NOMO-1 treated with dmso at 0.1 percent for 144 hours (cell line): Measurements from ENCODE around the gene CHCHD1.
"Not testable (repeated sequence)": the region's sequence is repeated elsewhere in the genome, so short reads cannot be mapped to it uniquely, and the experiment has no call there.

ENCODE experiments used
- DNase-seq: peaks from one replicate; lab custom pipeline; 2025; ENCODE audit not compliant: unreplicated experiment; lab: John Stamatoyannopoulos, UW

The CHCHD1 gene

DNA sequence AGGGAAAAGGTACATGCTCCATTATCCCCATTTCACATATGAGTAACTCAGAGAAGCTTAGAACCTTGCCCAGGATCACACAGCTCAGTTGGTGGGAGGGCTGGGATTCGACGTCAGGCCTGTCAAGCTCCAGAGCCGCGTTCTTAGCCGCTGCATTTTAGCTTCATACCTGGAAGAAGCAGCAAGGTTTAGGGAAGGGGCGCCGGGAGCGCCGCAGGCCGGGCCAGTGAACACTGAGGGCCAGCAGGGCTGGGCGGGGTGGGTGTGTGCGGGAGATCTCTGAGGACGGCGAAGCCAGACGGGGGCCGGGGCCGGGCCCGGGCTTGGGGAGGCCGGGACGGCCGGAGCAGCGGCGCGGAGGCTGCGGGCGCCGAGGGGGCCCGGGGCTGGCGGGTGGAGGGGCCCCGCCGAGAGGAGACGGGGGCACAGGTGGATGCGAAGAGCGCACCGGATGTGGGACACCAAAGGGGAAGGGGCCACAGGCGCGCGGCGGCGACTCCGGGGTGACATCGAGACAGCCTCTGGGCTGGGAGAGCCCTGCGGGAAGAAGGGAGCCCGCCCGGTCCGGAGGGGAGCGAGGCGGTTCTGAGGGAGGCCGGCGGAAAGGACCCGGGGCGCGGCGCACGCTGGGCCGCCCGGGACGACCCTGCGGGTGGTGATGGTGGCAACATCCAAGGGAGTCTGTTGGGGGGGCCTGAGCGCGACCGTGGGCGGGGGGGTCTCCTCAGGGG is 29.1 kb downstream of the CHCHD1 start:
- no peak for DNase-seq

DNA sequence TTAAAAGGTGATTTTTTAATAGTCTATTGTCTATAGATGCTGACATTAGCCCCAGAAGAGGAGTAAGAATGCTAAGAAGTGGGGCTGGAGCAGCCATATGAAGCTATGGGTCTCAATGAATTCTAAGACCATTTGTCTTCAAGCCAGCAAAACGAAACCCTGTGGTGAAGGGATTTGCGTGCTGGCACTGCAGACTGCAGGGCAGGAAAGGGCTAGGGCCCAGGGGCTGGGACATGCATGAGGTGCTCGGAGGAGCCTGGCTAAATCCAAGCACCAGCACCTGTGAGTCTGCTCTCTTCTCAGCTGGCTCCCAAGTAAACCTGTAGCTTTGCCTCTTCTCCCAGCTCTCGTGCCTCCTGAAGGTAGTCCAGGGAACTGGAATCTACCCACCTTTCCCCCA is 30.8 kb downstream of the CHCHD1 start:
- no peak for DNase-seq

DNA sequence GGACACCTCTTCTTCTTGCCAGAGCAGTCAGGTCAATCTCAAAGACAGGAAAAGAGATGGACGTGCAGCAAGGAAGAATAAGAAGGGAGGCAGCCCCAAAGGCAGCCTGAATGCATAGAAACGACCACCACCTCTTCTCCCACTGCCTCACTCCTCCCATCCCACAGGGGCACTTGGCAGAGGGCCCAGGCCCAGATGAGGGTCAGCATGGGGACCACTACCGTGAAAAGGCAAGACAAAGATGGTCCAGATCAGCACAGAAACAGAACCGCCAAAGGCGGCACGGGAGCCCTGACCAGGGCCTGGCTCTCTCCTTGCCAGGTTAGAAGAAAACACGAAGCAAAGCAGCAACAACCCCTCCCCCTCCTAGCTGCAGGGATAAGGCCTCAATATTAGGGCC is 31.5 kb downstream of the CHCHD1 start:
- no peak for DNase-seq

DNA sequence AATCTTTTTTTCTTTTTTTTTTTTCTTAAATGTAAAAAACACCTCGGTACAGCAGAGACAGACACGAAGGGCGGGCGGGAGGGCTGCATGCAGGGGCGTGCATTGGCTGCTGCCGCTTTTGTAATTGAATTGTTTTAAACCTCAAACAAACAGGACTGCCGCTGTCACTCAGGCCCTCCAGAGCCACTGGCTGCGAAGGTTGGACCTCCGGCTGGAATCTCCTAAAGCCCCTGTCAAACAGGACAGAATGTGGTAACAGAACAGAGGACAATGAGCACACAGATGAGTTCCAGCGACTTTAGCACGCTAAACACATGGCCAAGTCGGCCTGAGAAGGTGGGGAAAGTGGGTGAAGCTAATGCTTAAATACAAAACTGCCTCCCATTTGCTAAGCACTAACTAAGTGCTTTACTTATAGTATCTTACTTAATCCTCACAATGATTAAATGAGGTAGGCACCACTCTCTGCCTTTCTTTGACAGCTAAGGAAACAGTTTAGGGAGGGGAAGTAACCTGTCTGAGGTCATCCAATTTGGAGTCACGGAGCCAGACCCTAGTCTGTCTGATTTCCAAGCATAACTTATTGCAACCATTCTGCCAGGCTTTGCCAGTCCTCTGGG is 32.5 kb downstream of the CHCHD1 start:
- no peak for DNase-seq

DNA sequence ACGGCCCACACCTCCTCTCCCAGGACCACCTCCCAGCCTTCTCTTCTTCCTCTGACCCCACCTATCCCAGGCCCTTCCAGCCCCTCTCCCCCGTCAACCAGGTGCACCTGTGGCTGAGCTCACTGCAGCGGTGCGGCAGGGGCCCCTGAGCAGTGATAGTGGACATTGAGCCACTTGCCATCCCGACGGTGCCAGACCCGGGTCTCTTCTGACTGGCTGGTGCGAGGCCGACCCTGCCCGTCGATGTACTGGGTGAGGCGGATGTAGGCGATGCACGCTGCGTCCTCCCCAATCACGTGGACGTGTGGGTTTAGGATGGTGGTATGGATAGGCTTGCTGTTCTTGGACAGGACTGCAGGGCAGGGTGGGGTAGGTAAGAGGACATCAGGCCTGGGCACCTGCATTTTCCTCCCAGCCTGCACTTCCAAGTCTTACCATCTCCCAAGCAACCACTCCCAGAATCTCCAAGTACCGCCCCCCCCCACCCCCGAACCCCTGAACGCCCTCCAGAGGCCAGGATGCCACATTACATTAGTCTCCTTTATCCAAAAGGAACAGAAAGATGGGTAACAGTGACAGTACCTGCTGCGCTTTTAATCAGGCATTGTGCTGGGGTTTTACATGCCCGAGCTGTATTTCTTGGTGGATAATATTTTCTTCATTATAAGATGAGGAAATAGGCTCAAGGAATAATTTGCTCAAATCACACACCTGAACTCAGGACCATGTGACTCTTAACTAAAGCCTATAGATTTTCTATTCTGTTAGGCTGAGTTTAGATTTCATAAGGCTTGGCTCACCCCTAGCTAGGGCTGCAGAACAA is 33.3 kb downstream of the CHCHD1 start:
- no peak for DNase-seq

DNA sequence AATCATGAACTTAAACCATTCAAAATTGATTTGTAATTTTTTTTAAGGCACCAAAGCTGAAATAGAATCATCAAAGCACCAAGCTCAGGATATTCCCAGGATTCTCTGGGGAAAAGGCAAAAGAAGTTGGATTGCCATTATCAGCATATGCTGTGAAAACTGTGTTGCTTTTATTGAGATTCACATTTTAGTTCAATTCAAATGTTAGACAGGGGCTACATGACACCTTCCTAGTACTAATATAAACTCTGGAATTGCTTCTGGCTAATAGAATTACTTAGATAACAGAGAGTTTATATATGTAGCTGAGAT is 33.8 kb downstream of the CHCHD1 start:
- DNase-seq, result no peak

DNA sequence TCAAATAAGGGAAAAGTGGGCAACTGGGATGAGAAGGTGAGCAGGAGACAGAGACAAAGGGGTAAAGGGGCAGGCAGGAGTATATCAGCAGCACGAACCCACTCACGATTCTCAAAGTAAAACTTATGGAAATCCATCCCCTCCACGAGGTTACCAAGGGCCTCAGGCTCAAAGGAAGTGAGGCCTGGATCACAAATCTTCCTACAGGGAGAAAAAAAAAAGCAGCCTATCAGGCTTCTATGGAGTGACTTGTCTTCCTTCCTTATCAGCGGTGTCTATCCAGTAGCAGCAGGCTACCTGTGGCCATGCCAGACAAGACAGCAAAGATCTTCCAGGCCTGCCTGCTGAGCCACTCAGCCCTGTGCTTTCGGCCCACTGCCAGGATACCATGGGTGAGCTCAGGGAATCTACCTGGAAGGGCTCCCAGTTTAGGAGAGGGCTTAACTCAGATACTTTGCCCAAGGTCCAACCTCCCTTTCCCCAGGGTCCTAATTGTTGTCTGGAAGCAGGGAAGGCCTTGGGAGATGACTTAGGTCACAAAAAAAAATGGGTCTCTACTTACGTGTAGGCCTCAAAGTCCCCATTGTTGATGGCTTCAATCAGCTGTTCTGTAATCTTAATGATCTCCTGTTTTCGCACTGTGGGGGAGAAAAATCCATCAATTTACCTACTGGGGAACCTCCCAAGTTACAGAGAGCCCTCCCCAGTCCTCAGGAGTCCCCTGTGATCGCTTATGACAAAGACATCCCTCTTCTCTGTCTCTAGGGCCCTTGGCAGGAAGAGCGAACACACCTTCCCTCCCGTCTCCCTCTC is 35.3 kb downstream of the CHCHD1 start:
- DNase-seq, result no peak

DNA sequence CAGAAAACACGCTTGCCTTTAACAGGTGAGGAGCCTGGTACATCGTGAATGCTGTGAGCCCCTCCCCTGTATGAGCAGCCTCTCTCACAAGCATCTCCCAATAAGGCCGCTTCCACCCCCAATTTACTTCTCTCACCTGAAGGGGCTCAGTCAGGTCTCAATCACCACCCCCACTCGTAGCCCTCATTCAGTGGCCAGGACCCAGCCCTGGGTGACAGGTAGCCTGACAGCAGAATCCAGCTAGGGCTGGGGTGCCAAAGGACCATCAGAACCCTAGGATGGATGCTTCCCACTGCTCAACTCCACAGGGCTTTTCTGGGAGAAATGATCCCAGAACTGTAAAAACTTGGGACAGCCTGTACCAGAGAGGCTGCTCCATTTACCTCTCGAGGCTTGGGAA is 36.0 kb downstream of the CHCHD1 start:
- no peak for DNase-seq

DNA sequence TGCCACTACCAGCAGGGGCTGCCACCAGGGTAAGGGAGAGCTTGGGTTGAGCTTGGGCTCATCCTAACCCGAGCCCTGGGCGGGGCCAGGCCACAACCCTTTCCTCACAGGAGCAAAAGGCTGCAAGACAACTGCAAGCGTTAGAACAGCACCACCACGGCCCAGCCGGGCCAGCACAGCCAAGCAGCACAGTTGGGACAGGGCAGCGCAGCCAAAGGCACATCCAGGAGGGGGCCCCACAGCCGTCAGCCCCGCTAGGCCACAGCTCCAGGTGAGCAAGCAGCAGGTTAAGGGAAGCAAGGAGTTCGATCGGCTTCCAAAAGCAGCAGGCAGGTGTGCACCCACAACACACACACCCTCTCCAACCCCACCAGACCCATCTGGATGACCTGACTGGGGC is 36.6 kb downstream of the CHCHD1 start:
- no peak for DNase-seq

DNA sequence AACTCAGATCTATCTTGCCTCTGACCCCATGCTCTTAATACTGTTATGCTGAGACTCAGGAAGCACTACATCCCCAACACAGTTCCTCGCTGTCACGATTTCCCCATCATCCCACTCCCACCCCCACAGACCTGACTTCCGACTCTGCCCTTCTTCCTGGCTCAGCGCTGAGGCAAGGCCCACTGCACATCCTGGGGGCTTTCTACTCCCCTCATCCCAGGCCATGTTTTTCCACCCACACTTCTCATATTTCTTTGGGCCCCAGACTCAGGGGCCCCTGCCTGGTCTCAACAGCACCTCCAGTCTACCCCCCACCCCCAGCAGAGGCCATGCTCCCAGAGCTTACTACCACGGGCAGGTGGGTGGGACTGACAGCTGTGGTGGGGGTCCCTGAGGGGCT is 37.2 kb downstream of the CHCHD1 start:
- no peak for DNase-seq

DNA sequence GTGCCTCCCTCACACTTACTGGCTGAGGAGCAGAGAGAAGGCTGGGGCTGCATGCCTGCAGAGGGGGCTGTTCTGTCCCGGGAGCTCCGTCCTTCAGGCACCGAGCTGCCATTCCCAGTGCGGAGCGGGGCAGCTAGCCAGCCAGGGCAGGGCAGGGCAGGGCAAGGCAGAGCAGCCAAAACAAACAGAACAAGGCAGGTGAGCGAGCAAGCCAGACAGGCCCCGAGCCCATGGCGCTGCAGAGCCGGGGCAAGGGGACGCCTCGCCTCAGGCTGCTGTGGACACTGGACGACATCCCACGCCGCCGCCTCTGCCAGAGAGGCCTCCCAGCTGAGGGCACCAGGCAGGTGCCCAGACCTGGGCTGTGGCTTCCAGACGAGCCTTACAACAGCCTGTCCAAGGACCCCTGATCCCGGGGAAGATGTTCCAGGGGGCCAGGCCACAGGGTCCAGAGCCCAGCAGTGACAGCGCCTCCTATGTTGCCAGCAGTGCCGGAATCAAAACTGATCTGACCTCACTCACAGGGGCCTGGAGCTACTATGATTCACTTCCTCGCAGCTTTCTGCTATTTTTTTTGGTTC is 37.8 kb downstream of the CHCHD1 start:
- DNase-seq, result no peak

DNA sequence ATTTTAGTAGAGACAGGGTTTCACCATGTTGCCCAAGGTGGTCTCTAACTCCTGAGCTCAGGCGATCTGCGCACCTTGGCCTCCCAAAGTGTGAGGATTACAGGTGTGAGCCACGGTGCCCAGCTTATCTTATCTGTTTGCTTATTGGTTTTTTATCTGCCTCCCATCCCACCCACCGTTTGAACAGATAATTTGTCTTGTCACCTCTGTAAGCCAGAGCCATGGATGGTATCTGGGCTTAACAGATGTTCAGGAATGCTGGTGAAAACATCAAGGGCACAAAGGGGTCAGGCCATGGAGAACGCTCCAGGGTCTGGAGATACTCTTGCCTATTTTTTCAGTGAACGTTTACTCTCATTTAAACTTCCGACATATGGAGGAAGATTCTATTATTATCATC is 41.5 kb downstream of the CHCHD1 start:
- no peak for DNase-seq

DNA sequence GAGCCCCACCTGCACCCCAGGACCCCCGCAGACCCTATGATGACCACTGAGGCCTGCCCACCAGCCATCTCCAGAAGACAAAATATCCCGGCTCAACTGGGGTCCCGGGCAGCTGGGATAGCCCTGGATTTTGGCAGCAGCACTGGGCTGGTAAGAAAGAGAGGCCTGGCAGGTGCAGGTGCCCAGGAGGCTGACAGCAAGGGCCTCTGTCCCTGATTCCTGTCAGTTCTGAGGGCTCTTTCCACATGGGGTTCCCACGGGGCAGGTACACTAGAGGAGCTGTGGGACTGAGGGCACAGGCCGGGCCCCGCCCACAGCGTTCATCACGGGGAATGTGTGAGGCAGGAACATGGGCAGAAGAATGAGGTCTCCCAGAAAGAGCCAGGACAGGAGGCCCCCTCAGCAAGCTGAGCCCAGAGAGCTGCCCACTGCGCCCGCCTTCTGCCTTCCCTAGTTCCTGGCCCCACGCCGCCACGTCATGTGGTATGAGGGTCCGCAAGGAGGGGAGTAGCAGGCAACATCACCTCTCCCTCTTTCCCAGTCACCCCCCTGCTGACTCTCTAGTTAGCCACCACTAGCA is 42.4 kb downstream of the CHCHD1 start:
- DNase-seq, result no peak

DNA sequence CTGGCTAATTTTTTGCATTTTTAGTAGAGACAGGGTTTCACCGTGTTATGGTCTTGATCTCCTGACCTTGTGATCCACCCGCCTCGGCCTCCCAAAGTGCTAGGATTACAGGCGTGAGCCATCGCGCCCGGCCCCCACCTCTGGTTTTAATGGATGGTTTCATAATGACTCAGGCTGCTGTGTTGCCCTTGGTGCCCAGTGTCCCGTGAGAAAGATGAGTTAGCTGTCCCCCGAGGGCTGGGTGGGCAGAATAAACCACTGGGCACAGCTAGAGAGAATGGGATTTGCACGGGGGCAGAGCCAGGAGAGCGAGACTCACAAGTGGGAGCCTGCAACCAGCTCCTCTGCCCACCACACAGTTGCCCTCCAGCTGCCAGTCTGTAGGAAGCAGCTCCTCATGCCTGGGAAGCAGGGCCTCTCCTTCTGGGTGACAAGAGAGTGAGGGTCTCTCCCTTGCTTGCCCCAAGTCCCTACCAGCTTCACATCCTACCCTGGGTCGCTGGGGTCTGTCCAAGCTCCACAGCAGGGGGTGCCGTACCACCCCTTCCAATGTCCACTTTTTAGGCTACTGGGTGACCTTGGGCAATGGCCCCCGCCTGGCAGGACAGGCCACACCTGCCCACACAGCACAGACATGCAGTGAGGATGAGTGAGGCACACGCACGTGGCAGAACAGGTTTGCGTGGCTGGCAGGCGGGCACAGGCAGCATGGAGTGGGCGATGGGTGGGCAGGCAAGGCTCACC is 45.7 kb downstream of the CHCHD1 start:
- DNase-seq, result no peak

DNA sequence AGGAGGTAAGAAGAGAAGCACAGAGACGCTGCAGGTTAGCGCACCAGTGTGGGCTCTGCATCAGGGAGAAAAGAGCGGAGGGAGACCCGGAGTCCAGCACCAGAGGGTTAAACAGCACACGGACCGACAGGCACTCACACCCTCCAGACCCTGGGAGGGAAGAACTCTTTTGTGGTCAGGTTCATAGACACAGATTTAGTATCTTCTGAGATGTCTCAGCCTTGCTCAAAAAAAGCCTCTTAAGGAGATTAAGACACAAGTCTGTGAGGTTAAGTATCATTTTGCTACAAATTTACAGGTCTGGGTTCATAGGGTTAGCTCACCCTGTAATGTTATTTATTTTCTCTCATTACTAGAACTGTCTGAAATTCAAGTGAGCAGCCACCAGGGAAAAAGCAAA is 46.3 kb downstream of the CHCHD1 start:
- no peak for DNase-seq

DNA sequence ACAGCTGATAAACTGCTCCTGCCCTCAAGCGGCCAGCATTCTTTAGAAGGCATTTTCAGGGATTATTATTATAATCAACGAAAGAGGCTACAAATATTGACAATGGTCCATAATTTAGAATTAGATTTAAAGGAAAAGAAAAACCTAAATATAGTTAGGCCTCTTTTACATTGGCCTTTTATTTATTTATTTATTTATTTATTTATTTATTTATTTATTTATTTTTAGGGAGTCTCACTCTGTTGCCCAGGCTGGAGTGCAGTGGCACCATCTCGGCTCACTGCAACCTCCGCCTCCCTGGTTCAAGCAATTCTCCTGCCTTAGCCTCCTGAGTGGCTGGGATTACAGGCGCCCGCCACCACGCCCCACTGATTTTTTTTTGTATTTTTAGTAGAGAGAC is 47.2 kb downstream of the CHCHD1 start:
- DNase-seq, result not testable (repeated sequence)
